ENCODE measurements around the gene AKR7A3. TPM values are rescaled to one million over a fixed set of nuclear protein-coding genes. Genes with fewer than 3 reads are reported as not detected.

AKR7A3 gene
- total and polyA plus RNA-seq, 10 of the 15 experiments (the other 5 are each of a cell fraction or from before 2014, with no cell fraction given): 0.10 to 1.1 (median 0.25) TPM; not detected in 2

DNA sequence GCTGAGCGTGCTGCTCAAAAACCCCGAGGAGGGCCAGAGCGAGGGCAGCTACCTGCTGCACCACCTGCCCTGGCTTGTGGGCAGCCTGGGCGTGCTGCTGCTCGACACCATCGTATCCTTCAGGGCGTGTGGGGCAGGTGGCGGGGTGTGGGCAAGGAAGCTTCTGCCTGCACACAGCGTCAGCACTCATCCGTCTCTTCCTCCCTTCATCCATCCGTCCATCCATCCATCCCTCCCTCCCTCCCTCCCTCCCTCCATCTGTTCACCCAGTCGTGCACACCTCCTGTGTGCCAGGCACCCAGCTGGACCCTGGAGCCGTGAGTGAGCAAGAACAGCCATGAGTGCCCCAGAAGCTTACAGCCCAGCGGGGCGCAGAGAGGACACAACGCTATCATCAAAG lies 38.7 kb upstream of the AKR7A3 start:
- ChIA-PET SMC1A (ENCODE audit: uncharacterized antibody, unreplicated experiment) (no interaction called here), POLR2A (interaction anchor here (0.6 kb wide), 1 partner anchor 34 kb away, joined by 4 read pairs; no protein-coding TSS in a partner anchor), CTCF (no interaction called here), RAD21 (ENCODE audit: unreplicated experiment) (no interaction called here)
- in situ Hi-C loops (cut with MboI): no loop called here
- H4K20me1 ChIP-seq (ENCODE audit: control insufficient read depth, insufficient read depth): no peaks in the 10 kb centered on the region
- no peak overlapping the region for H3K4me3 ChIP-seq
- H3K9ac ChIP-seq (ENCODE audit: control insufficient read depth, insufficient read depth, low read length): no peak overlapping the region
- no peak overlapping the region for H2AFZ ChIP-seq (ENCODE audit: control insufficient read depth, low read depth, low read length)
- DNase-seq (ENCODE audit: low read depth, low spot score) (no peak), ATAC-seq (no peak), FAIRE-seq (no peak)
- intact Hi-C loops (cut with micrococcal nuclease; ENCODE audit: unreplicated experiment): no loop called here
- 92% methylated on average over 13 of the region's 16 CpGs for WGBS (ENCODE audit: insufficient coverage, insufficient replicate concordance, low lambda C conversion rate, missing lambda C conversion rate)
- H3K27me3 ChIP-seq (replicated peaks in 1 of 2; ENCODE audit: control insufficient read depth in 2 of 2, insufficient read depth in 2 of 2, low read length in 1 of 2): no peaks in the 10 kb centered on the region
- 0 out of 2 replicates have a peak, but pooled peaks have one; percentile 9 for TF ChIP-seq POLR2A (IDR thresholded peaks at IDR 0.05; ENCODE audit: low read depth, low read length)
- TF ChIP-seq, protein P1, sequence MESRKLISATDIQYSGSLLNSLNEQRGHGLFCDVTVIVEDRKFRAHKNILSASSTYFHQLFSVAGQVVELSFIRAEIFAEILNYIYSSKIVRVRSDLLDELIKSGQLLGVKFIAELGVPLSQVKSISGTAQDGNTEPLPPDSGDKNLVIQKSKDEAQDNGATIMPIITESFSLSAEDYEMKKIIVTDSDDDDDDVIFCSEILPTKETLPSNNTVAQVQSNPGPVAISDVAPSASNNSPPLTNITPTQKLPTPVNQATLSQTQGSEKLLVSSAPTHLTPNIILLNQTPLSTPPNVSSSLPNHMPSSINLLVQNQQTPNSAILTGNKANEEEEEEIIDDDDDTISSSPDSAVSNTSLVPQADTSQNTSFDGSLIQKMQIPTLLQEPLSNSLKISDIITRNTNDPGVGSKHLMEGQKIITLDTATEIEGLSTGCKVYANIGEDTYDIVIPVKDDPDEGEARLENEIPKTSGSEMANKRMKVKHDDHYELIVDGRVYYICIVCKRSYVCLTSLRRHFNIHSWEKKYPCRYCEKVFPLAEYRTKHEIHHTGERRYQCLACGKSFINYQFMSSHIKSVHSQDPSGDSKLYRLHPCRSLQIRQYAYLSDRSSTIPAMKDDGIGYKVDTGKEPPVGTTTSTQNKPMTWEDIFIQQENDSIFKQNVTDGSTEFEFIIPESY (IDR thresholded peaks at IDR 0.05): no peak
- H3K9me3 ChIP-seq (replicated peaks; ENCODE audit: control insufficient read depth, insufficient read depth, low read length): no peaks in the 10 kb centered on the region
- no peak overlapping the region for H3K4me2 ChIP-seq (ENCODE audit: control insufficient read depth, insufficient read depth)
- BruUV-seq (replicated peaks): no TSS peak
- peaks cover 4 to 12% of the 10 kb centered on the region in 2 experiments; a peak in 3 of 4 replicates for H3K36me3 ChIP-seq (ENCODE audit: control insufficient read depth in 2 of 2, insufficient read depth in 2 of 2, low read length in 1 of 2)
- H3K27ac ChIP-seq (ENCODE audit: control insufficient read depth, insufficient read depth): no peak overlapping the region
- H3K79me2 ChIP-seq (ENCODE audit: control insufficient read depth, insufficient read depth, low read length): no peaks in the 10 kb centered on the region
- no peaks in the 10 kb centered on the region for H3K4me1 ChIP-seq (ENCODE audit: control insufficient read depth, insufficient read depth, low read length)

DNA sequence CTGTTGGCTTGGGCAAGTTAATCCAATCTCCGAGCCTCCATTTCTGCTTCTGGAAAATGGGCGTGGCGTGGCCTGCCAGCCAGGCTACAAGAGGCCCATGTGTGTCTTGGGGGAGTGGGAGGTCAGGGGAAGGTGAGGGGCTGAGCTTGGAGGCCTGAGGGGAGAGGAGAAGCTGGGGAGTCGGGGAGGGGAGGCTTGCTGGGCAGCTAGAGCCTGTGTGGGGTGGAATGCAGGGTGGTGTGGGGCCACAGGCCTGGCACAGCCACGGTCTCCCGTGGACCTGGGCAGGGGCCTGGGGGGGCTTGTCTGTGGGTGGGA lies 38.1 kb upstream of the AKR7A3 start:
- intact Hi-C loops (cut with micrococcal nuclease; ENCODE audit: unreplicated experiment) (no loop called here), in situ Hi-C loops (cut with MboI) (no loop called here)
- Histone ChIP-seq H4K20me1 (ENCODE audit: control insufficient read depth, insufficient read depth) (no peaks in the 10 kb centered on the region), H2AFZ (ENCODE audit: control insufficient read depth, low read depth, low read length) (no peak overlapping the region), H3K9ac (ENCODE audit: control insufficient read depth, insufficient read depth, low read length) (no peak overlapping the region), H3K4me2 (ENCODE audit: control insufficient read depth, insufficient read depth) (no peak overlapping the region), H3K4me3 (no peak overlapping the region), H3K27ac (ENCODE audit: control insufficient read depth, insufficient read depth) (no peak overlapping the region), H3K4me1 (ENCODE audit: control insufficient read depth, insufficient read depth, low read length) (no peaks in the 10 kb centered on the region), H3K79me2 (ENCODE audit: control insufficient read depth, insufficient read depth, low read length) (no peaks in the 10 kb centered on the region), H3K36me3 (ENCODE audit: control insufficient read depth in 2 of 2, insufficient read depth in 2 of 2, low read length in 1 of 2) (peaks cover 4 to 12% of the 10 kb centered on the region in 2 experiments; a peak in 3 of 4 replicates), H3K27me3 (replicated peaks in 1 of 2; ENCODE audit: control insufficient read depth in 2 of 2, insufficient read depth in 2 of 2, low read length in 1 of 2) (no peaks in the 10 kb centered on the region), H3K9me3 (replicated peaks; ENCODE audit: control insufficient read depth, insufficient read depth, low read length) (no peaks in the 10 kb centered on the region)
- ChIA-PET SMC1A (ENCODE audit: uncharacterized antibody, unreplicated experiment) (no interaction called here), RAD21 (ENCODE audit: unreplicated experiment) (no interaction called here), POLR2A (no interaction called here), CTCF (no interaction called here)
- FAIRE-seq: no peak
- no peak for TF ChIP-seq HCFC1 (IDR thresholded peaks at IDR 0.05; ENCODE audit: low read length)
- TF ChIP-seq SRF (IDR thresholded peaks at IDR 0.05; ENCODE audit: low read depth in 2 of 2, low read length in 2 of 2): no peak
- TF ChIP-seq NFXL1 (IDR thresholded peaks at IDR 0.05; ENCODE audit: borderline replicate concordance): no peak
- TF ChIP-seq EP300 (IDR thresholded peaks at IDR 0.05; ENCODE audit: borderline replicate concordance in 1 of 2, control insufficient read depth in 1 of 2, low read depth in 2 of 2, low read length in 2 of 2): no peak
- no peak for TF ChIP-seq TBL1XR1 (IDR thresholded peaks at IDR 0.05; ENCODE audit: low read depth, low read length)
- no peak for TF ChIP-seq FOXK2 (IDR thresholded peaks at IDR 0.05)
- TF ChIP-seq ATF7 (IDR thresholded peaks at IDR 0.05; ENCODE audit: low read depth): no peak
- no peak for TF ChIP-seq SMC3 (IDR thresholded peaks at IDR 0.05; ENCODE audit: borderline replicate concordance, low read length)
- TF ChIP-seq LARP7 (IDR thresholded peaks at IDR 0.05): no peak
- DNase-seq (ENCODE audit: low read depth, low spot score): no peak
- BruUV-seq (replicated peaks): no TSS peak
- WGBS (ENCODE audit: insufficient coverage, insufficient replicate concordance, low lambda C conversion rate, missing lambda C conversion rate): 92% methylated on average over 3 of the region's 6 CpGs
- no peak for ATAC-seq

Data from GM12878 (cell line).